Upper lobe of right lung (tissue), 1 donor: ENCODE measurements around the gene WIZ. TPM values are rescaled to one million over a fixed set of nuclear protein-coding genes. Genes with fewer than 3 reads are reported as not detected.

Experiments
- ATAC-seq: fragments of 200-7000 bp; cut with Tn5 transposase; one replicate; pipeline ENCODE4 v1.9.1; 2020; ENCODE audit warnings: mild to moderate bottlenecking, moderate library complexity
- DNase-seq: peaks from one replicate; pipeline ENCODE4 v3.0.0-alpha.2; 2020
- H3K27ac ChIP-seq: fragments of 200-600 bp; one replicate; pipeline ENCODE4 v1.8.0; 2022
- H3K27me3 ChIP-seq: fragments of 200-600 bp; one replicate; pipeline ENCODE4 v1.8.0; 2022; ENCODE audit warnings: mild to moderate bottlenecking
- H3K36me3 ChIP-seq: fragments of 200-600 bp; one replicate; pipeline ENCODE4 v1.8.0; 2022
- H3K4me1 ChIP-seq: fragments of 200-600 bp; one replicate; pipeline ENCODE4 v1.8.0; 2022
- H3K4me3 ChIP-seq: fragments of 200-600 bp; one replicate; pipeline ENCODE4 v1.8.0; 2022; ENCODE audit warnings: mild to moderate bottlenecking
- H3K9me3 ChIP-seq: fragments of 200-600 bp; one replicate; pipeline ENCODE4 v1.8.0; 2022
- intact Hi-C: fragments of 100-400 bp; cut with DNase I; formaldehyde crosslinking; loops from one replicate; pipeline ENCODE4 v1.11.0; 2022
- total RNA-seq: library from RNA; stranded (reverse); fragmentation: NEBNext Ultra II Directional; extraction: Animal tissue kit (Norgen Biotek cat#: 25700); gene quantifications from one replicate; pipeline ENCODE4 v1.2.1, GENCODE V29; 2021
- TF ChIP-seq, protein P1 (sequence below): fragments of 200-600 bp; IDR thresholded peaks from one replicate; pipeline ENCODE4 v1.8.0; 2022; ENCODE audit warnings: antibody characterized with exemption
- donor health status: DM: no; HTN: yes; CAD: no; lungs with severe emphysema.

Gene WIZ
- total RNA-seq, 1 donor from 2014 or later: 30.9 TPM

GRCh38 chr19:15403151-15403531 is 46.6 kb downstream of the WIZ start:
- Histone ChIP-seq H3K9me3 (no peaks in the 10 kb centered on the region), H3K4me1 (peaks cover 23% of the 10 kb centered on the region), H3K36me3 (peaks cover 69% of the 10 kb centered on the region), H3K4me3 (no peak overlapping the region), H3K27ac (no peak overlapping the region), H3K27me3 (no peaks in the 10 kb centered on the region)
- no peak for ATAC-seq
- TF ChIP-seq, protein P1, sequence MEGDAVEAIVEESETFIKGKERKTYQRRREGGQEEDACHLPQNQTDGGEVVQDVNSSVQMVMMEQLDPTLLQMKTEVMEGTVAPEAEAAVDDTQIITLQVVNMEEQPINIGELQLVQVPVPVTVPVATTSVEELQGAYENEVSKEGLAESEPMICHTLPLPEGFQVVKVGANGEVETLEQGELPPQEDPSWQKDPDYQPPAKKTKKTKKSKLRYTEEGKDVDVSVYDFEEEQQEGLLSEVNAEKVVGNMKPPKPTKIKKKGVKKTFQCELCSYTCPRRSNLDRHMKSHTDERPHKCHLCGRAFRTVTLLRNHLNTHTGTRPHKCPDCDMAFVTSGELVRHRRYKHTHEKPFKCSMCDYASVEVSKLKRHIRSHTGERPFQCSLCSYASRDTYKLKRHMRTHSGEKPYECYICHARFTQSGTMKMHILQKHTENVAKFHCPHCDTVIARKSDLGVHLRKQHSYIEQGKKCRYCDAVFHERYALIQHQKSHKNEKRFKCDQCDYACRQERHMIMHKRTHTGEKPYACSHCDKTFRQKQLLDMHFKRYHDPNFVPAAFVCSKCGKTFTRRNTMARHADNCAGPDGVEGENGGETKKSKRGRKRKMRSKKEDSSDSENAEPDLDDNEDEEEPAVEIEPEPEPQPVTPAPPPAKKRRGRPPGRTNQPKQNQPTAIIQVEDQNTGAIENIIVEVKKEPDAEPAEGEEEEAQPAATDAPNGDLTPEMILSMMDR: no peak
- intact Hi-C loops: no loop called here
- DNase-seq: no peak

GRCh38 chr19:15402411-15403150 is 47.2 kb downstream of the WIZ start:
- TF ChIP-seq, protein P1: no peak
- DNase-seq (no peak), ATAC-seq (no peak)
- H3K4me3 ChIP-seq: no peak overlapping the region
- H3K27ac ChIP-seq: no peak overlapping the region
- no peaks in the 10 kb centered on the region for H3K27me3 ChIP-seq
- H3K9me3 ChIP-seq: no peaks in the 10 kb centered on the region
- H3K4me1 ChIP-seq: peaks cover 23% of the 10 kb centered on the region
- intact Hi-C loops: no loop called here
- H3K36me3 ChIP-seq: peaks cover 69% of the 10 kb centered on the region

DNA sequence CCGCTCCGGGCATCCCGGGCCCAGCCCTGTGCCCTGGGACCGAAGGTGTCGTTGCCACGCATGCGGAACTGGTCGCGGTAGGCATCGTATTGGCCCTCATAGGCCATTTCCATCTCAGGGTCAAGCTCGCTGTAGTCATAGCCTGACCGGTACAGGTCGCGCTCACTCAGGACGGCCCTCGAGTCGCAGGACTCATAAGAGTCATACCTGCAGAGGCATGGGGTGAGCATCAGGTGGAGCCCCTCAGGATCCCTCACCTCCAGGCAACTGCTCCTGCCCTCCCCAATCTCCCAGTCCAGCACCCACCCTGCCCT is 48.4 kb downstream of the WIZ start:
- H3K4me1 ChIP-seq: peaks cover 19% of the 10 kb centered on the region
- no peaks in the 10 kb centered on the region for H3K9me3 ChIP-seq
- peaks cover 79% of the 10 kb centered on the region for H3K36me3 ChIP-seq
- H3K4me3 ChIP-seq: no peak overlapping the region
- ATAC-seq (no peak), DNase-seq (no peak)
- H3K27ac ChIP-seq: no peak overlapping the region
- intact Hi-C loops: no loop called here
- TF ChIP-seq, protein P1: no peak
- H3K27me3 ChIP-seq: no peaks in the 10 kb centered on the region

GRCh38 chr19:15400521-15401396 is 49.0 kb downstream of the WIZ start:
- H3K9me3 ChIP-seq: no peaks in the 10 kb centered on the region
- ATAC-seq (no peak), DNase-seq (no peak)
- TF ChIP-seq, protein P1: no peak
- no peak overlapping the region for H3K27ac ChIP-seq
- H3K4me3 ChIP-seq: no peak overlapping the region
- intact Hi-C loops: no loop called here
- peaks cover 18% of the 10 kb centered on the region for H3K4me1 ChIP-seq
- no peaks in the 10 kb centered on the region for H3K27me3 ChIP-seq
- peaks cover 82% of the 10 kb centered on the region for H3K36me3 ChIP-seq

- no peak for DNase-seq
- intact Hi-C loops: no loop called here
- no peak for ATAC-seq
These were observed 50.1 kb downstream of the WIZ start for GRCh38 chr19:15399635-15400034.

More at GRCh38 chr19:15399635-15400034, 50.1 kb downstream of the WIZ start:
- Histone ChIP-seq H3K36me3 (peaks cover 84% of the 10 kb centered on the region), H3K27ac (no peak overlapping the region), H3K27me3 (no peaks in the 10 kb centered on the region), H3K9me3 (no peaks in the 10 kb centered on the region), H3K4me1 (peaks cover 11% of the 10 kb centered on the region), H3K4me3 (no peak overlapping the region)
- TF ChIP-seq, protein P1: no peak
